Parathyroid adenoma (tissue), 2 donors: ENCODE measurements around the gene MYCBP2.

Experiments
- H2AFZ ChIP-seq: fragments of 300-600 bp; sonication (generic); one replicate; pipeline ENCODE4 v1.7.0; 2017; ENCODE audit warnings: antibody characterized with exemption, mild to moderate bottlenecking
- H3K27ac ChIP-seq: fragments of 300-600 bp; sonication (generic); one replicate; pipeline ENCODE4 v1.7.0; 2017
- H3K27me3 ChIP-seq: fragments of 300-600 bp; sonication (generic); one replicate; pipeline ENCODE4 v1.7.0; 2017; ENCODE audit warnings: low read length; ENCODE audit not compliant: control insufficient read depth, insufficient read depth
- H3K36me3 ChIP-seq: fragments of 300-600 bp; sonication (generic); one replicate; pipeline ENCODE4 v1.7.0; 2017; ENCODE audit warnings: low read length; ENCODE audit not compliant: control insufficient read depth, insufficient read depth
- H3K4me1 ChIP-seq: fragments of 300-600 bp; sonication (generic); one replicate; pipeline ENCODE4 v1.7.0; 2017; ENCODE audit warnings: control low read depth
- H3K4me2 ChIP-seq: fragments of 300-600 bp; sonication (generic); one replicate; pipeline ENCODE4 v1.7.0; 2017; ENCODE audit warnings: low read length
- H3K4me3 ChIP-seq: fragments of 300-600 bp; sonication (generic); one replicate; pipeline ENCODE4 v1.7.0; 2017; ENCODE audit warnings: low read depth, low read length
- H3K79me2 ChIP-seq: fragments of 300-600 bp; sonication (generic); one replicate; pipeline ENCODE4 v1.7.0; 2017; ENCODE audit warnings: control low read depth
- H3K9ac ChIP-seq: fragments of 300-600 bp; sonication (generic); one replicate; pipeline ENCODE4 v1.7.0; 2017; ENCODE audit warnings: mild to moderate bottlenecking
- H3K9me3 ChIP-seq: fragments of 300-600 bp; sonication (generic); one replicate; pipeline ENCODE4 v1.7.0; 2017; ENCODE audit warnings: low read length; ENCODE audit not compliant: control insufficient read depth
- TF ChIP-seq, protein P1 (sequence below): fragments of 300-600 bp; sonication (generic); IDR thresholded peaks from one replicate; pipeline ENCODE4 v1.7.0; 2017; ENCODE audit warnings: antibody characterized with exemption, mild to moderate bottlenecking
- donor health status: primary hyperparathyroidism.

The MYCBP2 gene

DNA sequence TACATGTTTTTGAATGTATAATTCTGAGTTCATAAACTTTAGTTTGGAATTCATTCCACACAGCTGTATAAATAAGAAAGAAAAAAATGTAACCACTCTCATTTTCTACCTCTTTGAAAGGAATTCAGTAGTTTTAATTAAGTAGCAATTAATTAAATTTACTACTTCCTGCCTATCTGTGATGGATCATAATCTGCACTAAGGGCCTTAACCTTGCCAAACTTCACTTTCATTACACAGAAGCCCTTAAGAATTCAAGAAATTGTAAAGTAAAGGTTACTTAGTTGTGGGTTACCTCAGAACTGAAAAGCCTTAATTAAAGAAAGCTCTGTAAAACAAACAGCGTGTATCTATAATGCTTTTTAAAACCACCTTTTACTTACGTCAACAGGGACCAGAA, 188.1 kb downstream of the MYCBP2 start:
- Histone ChIP-seq H3K27ac (no peak overlapping the region), H2AFZ (no peak overlapping the region), H3K27me3 (no peaks in the 10 kb centered on the region), H3K79me2 (no peaks in the 10 kb centered on the region), H3K4me1 (no peaks in the 10 kb centered on the region), H3K36me3 (no peaks in the 10 kb centered on the region), H3K9me3 (no peaks in the 10 kb centered on the region), H3K4me3 (no peak overlapping the region), H3K4me2 (no peak overlapping the region), H3K9ac (no peak overlapping the region)
- TF ChIP-seq, protein P1, sequence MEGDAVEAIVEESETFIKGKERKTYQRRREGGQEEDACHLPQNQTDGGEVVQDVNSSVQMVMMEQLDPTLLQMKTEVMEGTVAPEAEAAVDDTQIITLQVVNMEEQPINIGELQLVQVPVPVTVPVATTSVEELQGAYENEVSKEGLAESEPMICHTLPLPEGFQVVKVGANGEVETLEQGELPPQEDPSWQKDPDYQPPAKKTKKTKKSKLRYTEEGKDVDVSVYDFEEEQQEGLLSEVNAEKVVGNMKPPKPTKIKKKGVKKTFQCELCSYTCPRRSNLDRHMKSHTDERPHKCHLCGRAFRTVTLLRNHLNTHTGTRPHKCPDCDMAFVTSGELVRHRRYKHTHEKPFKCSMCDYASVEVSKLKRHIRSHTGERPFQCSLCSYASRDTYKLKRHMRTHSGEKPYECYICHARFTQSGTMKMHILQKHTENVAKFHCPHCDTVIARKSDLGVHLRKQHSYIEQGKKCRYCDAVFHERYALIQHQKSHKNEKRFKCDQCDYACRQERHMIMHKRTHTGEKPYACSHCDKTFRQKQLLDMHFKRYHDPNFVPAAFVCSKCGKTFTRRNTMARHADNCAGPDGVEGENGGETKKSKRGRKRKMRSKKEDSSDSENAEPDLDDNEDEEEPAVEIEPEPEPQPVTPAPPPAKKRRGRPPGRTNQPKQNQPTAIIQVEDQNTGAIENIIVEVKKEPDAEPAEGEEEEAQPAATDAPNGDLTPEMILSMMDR, result no peak

GRCh38 chr13:77136902-77137420, 189.9 kb downstream of the MYCBP2 start:
- Histone ChIP-seq H3K79me2 (no peaks in the 10 kb centered on the region), H3K4me2 (no peak overlapping the region), H3K9ac (no peak overlapping the region), H3K4me3 (no peak overlapping the region), H2AFZ (no peak overlapping the region), H3K36me3 (no peaks in the 10 kb centered on the region), H3K27ac (no peak overlapping the region), H3K27me3 (no peaks in the 10 kb centered on the region), H3K4me1 (no peaks in the 10 kb centered on the region), H3K9me3 (no peaks in the 10 kb centered on the region)
- TF ChIP-seq, protein P1, result no peak

DNA sequence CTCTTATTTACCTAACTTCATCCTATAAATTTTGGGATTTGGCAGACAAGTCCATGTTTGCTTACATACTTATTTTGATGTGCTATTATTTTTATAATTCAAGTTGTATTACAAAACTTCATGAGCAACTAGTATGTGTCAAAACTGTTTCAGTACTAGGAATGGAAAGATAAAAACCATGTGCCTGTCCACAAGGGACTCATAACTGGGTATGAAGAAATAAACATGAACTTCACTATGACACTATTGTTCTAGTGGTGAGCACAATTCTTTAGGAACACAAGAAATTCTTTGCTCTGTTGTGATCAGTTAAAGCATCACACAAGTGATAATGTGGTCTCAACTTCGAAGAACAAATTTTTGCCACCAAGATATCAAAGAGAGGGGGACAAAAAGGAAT, 202.5 kb downstream of the MYCBP2 start:
- TF ChIP-seq, protein P1, result no peak
- Histone ChIP-seq H2AFZ (no peak overlapping the region), H3K4me1 (no peaks in the 10 kb centered on the region), H3K9ac (no peak overlapping the region), H3K79me2 (no peaks in the 10 kb centered on the region), H3K4me2 (no peak overlapping the region), H3K36me3 (no peaks in the 10 kb centered on the region), H3K27ac (no peak overlapping the region), H3K27me3 (no peaks in the 10 kb centered on the region), H3K9me3 (no peaks in the 10 kb centered on the region), H3K4me3 (no peak overlapping the region)

DNA sequence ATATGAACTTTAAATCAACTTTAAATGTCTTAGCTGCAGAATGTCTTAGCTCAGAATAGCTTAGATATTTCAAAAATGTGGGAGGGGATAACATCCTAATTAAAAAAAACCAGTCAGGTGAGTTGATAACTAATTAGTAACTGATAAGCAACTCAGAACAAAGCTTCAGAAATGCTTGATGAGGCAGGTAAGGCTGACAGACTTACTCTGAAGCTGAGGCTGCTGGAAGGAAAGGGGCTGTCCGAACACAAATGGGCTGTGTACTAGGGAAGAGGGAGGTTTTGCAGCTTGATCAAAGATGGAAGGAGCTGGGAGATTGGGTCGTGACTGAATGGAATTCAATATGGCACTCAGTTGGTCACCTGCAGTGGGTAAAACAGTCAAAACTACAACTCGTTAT, 208.8 kb downstream of the MYCBP2 start:
- Histone ChIP-seq H3K4me2 (no peak overlapping the region), H3K4me3 (no peak overlapping the region), H3K36me3 (no peaks in the 10 kb centered on the region), H3K4me1 (no peaks in the 10 kb centered on the region), H3K79me2 (no peaks in the 10 kb centered on the region), H2AFZ (no peak overlapping the region), H3K27me3 (no peaks in the 10 kb centered on the region), H3K9ac (no peak overlapping the region), H3K9me3 (no peaks in the 10 kb centered on the region), H3K27ac (no peak overlapping the region)
- TF ChIP-seq, protein P1, result no peak

DNA sequence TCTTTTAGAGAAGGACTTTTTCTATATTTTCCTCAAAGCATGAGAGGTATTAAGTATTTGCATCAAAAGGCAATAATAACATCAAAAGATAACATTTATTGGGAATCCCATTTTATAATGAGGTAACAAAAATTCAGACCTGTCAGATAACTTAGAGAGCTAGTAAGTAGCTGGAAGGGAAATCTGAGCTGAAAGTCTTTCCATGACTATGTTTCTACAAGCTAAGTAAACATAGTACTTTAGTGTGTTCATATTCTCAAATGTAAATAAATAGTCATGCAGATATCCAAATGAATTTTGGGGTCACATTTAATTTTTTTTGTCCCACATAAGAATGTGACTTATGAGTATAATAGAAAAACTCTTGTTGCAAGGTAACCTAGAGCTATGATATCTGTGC, 212.6 kb downstream of the MYCBP2 start:
- TF ChIP-seq, protein P1, result no peak
- H3K4me2 ChIP-seq, result no peak overlapping the region
- H2AFZ ChIP-seq, result no peak overlapping the region
- no peaks in the 10 kb centered on the region for H3K79me2 ChIP-seq
- H3K27me3 ChIP-seq, result no peaks in the 10 kb centered on the region
- no peaks in the 10 kb centered on the region for H3K9me3 ChIP-seq
- no peaks in the 10 kb centered on the region for H3K36me3 ChIP-seq
- no peak overlapping the region for H3K27ac ChIP-seq
- no peak overlapping the region for H3K4me3 ChIP-seq
- H3K4me1 ChIP-seq, result no peaks in the 10 kb centered on the region
- no peak overlapping the region for H3K9ac ChIP-seq
